Loucy (cell line): ENCODE data around the gene INHA.

ENCODE experiments used
- H2AFZ ChIP-seq: fragments of 200-600 bp; sonication (generic); 2 replicates; pipeline ENCODE4 v1.6.0; 2016; ENCODE audit warnings: antibody characterized with exemption, mild to moderate bottlenecking, low read length, moderate library complexity
- H3F3A ChIP-seq: fragments of 200-600 bp; 2 replicates; pipeline ENCODE4 v1.6.0; 2016; ENCODE audit warnings: antibody characterized with exemption, low read depth, mild to moderate bottlenecking
- H3K27me3 ChIP-seq: fragments of 200-600 bp; sonication (generic); 2 replicates; pipeline ENCODE4 v1.6.1; 2014; ENCODE audit warnings: low read length, mild to moderate bottlenecking; ENCODE audit not compliant: insufficient read depth, poor library complexity, severe bottlenecking
- H3K36me3 ChIP-seq: fragments of 200-600 bp; sonication (generic); 2 replicates; pipeline ENCODE4 v1.6.1; 2016; ENCODE audit warnings: low read length; ENCODE audit not compliant: insufficient read depth
- H3K4me1 ChIP-seq: fragments of 200-600 bp; sonication (generic); 2 replicates; pipeline ENCODE4 v1.5.1; 2014; ENCODE audit warnings: low read length, mild to moderate bottlenecking; ENCODE audit not compliant: insufficient read depth, poor library complexity, severe bottlenecking
- H3K4me2 ChIP-seq: fragments of 200-600 bp; sonication (generic); 2 replicates; pipeline ENCODE4 v1.6.0; 2014; ENCODE audit warnings: antibody characterized with exemption, low read length, low read depth, mild to moderate bottlenecking; ENCODE audit not compliant: poor library complexity, severe bottlenecking
- H3K4me3 ChIP-seq: fragments of 200-600 bp; sonication (generic); 2 replicates; pipeline ENCODE4 v1.5.1; 2014; ENCODE audit warnings: low read length, mild to moderate bottlenecking, mixed read lengths; ENCODE audit not compliant: poor library complexity, severe bottlenecking
- H3K79me2 ChIP-seq: fragments of 200-600 bp; sonication (generic); 2 replicates; pipeline ENCODE4 v1.6.1; 2014; ENCODE audit warnings: low read length; ENCODE audit not compliant: insufficient read depth
- H3K9ac ChIP-seq: fragments of 200-600 bp; sonication (generic); 2 replicates; pipeline ENCODE4 v1.6.0; 2014; ENCODE audit warnings: mild to moderate bottlenecking, low read depth, low read length, moderate library complexity; ENCODE audit not compliant: poor library complexity, severe bottlenecking
- H3K9me2 ChIP-seq: fragments of 200-600 bp; sonication (generic); replicated peaks from 2 replicates; pipeline ENCODE4 v1.6.1; 2016; ENCODE audit warnings: low read depth, low read length, mixed read lengths
- H3K9me3 ChIP-seq: fragments of 200-600 bp; sonication (generic); 2 replicates; pipeline ENCODE4 v1.6.1; 2014; ENCODE audit warnings: mild to moderate bottlenecking, antibody characterized with exemption, low read length, low read depth; ENCODE audit not compliant: insufficient read depth
- H4K20me1 ChIP-seq: fragments of 200-600 bp; sonication (generic); 2 replicates; pipeline ENCODE4 v1.6.0; 2014; ENCODE audit warnings: antibody characterized with exemption, low read length, mild to moderate bottlenecking; ENCODE audit not compliant: insufficient read depth, poor library complexity, severe bottlenecking
- EZH2phosphoT487 ChIP-seq: fragments of 200-600 bp; IDR thresholded peaks from 2 replicates; pipeline ENCODE4 v1.6.1; 2018; ENCODE audit warnings: antibody characterized with exemption, mild to moderate bottlenecking, moderate library complexity, borderline replicate concordance
- TF ChIP-seq, protein P1 (sequence below): fragments of 200-600 bp; sonication (generic); conservative IDR thresholded peaks from 2 replicates; pipeline ENCODE4 v1.5.1; 2014; ENCODE audit warnings: mild to moderate bottlenecking, antibody characterized with exemption, low read length

INHA gene

DNA sequence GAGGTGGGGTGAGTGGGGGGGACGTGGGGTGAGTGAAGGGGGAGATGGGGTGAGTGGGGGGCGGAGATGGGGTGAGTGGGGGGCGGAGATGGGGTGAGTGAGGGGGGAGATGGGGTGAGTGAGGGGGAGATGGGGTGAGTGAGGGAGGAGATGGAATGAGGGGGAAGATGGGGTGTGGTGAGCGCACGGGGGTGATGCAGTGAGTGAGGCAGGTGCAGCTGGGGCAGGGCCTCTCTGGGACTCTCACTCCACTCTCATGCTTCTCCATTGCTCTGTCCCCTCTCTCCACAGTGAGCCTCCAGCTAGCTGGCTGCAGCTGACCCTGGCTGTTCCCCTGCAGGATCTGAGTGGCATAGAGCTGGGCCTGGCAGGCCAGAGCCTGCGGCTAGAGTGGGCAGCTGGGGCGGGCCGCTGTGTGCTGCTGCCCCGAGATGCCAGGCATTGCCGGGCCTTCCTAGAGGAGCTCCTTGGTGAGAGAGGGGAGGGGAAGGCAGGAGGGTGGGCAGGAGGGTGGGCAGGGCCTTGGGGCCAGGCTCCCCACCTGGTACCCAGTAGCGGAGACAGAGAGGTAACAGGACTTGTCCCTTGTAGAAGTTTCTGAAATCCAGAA, 41.5 kb downstream of the INHA start:
- Histone ChIP-seq H3K9ac (no peak overlapping the region), H3K4me1 (no peaks in the 10 kb centered on the region), H3K36me3 (peaks cover 5% of the 10 kb centered on the region; the same call in 1 of the 2 replicates), H3K27me3 (no peaks in the 10 kb centered on the region), H3K9me3 (no peaks in the 10 kb centered on the region), H3K9me2 (no peaks in the 10 kb centered on the region), H3K4me3 (no peak overlapping the region), H3K79me2 (no peaks in the 10 kb centered on the region), H3F3A (no peaks in the 10 kb centered on the region), H3K4me2 (no peak overlapping the region), H2AFZ (no peak overlapping the region), H4K20me1 (no peaks in the 10 kb centered on the region)
- TF ChIP-seq, protein P1, sequence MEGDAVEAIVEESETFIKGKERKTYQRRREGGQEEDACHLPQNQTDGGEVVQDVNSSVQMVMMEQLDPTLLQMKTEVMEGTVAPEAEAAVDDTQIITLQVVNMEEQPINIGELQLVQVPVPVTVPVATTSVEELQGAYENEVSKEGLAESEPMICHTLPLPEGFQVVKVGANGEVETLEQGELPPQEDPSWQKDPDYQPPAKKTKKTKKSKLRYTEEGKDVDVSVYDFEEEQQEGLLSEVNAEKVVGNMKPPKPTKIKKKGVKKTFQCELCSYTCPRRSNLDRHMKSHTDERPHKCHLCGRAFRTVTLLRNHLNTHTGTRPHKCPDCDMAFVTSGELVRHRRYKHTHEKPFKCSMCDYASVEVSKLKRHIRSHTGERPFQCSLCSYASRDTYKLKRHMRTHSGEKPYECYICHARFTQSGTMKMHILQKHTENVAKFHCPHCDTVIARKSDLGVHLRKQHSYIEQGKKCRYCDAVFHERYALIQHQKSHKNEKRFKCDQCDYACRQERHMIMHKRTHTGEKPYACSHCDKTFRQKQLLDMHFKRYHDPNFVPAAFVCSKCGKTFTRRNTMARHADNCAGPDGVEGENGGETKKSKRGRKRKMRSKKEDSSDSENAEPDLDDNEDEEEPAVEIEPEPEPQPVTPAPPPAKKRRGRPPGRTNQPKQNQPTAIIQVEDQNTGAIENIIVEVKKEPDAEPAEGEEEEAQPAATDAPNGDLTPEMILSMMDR, result no peak
- no peak for TF ChIP-seq EZH2phosphoT487

DNA sequence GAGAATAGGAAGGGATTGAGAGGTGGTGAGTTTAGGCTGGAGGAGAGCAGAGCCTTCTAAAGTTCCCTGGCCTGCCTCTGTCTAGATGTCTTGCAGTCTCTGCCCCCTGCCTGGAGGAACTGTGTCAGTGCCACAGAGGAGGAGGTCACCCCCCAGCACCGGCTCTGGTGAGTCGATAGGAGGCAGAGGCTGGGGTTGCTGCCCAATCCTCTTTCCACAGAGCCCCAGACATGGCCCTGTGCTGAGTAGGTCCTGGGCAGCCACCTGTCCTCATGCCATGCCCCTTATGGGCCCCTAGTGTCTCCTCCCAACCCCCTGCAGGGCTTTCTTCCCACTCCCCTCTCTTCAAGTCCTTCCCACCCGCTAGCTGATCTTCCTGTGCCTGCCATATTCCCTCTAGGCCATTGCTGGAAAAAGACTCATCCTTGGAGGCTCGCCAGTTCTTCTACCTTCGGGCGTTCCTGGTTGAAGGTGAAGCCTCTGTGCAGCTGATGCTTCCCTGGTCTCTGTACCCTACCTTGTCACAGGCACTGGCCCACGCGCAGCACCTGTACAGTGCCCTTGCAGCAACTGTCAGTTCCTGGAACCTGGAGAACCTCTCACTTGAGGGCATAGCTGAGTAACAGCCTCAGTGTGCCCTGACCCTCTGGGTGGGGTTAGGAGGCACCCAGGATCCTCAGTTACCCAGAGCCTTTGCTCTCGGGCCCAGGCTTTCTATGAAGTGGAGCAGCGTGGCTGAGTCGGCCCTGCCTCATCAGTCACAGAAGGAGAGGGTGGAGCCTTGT, 42.2 kb downstream of the INHA start:
- Histone ChIP-seq H3K9ac (no peak overlapping the region), H3K4me2 (no peak overlapping the region), H3K9me3 (no peaks in the 10 kb centered on the region), H3K4me3 (no peak overlapping the region), H3K79me2 (no peaks in the 10 kb centered on the region), H3K36me3 (peaks cover 5% of the 10 kb centered on the region; the same call in 1 of the 2 replicates), H4K20me1 (no peaks in the 10 kb centered on the region), H3F3A (no peaks in the 10 kb centered on the region), H2AFZ (no peak overlapping the region), H3K9me2 (no peaks in the 10 kb centered on the region), H3K27me3 (no peaks in the 10 kb centered on the region), H3K4me1 (no peaks in the 10 kb centered on the region)
- TF ChIP-seq, protein P1, result no peak
- no peak for TF ChIP-seq EZH2phosphoT487

DNA sequence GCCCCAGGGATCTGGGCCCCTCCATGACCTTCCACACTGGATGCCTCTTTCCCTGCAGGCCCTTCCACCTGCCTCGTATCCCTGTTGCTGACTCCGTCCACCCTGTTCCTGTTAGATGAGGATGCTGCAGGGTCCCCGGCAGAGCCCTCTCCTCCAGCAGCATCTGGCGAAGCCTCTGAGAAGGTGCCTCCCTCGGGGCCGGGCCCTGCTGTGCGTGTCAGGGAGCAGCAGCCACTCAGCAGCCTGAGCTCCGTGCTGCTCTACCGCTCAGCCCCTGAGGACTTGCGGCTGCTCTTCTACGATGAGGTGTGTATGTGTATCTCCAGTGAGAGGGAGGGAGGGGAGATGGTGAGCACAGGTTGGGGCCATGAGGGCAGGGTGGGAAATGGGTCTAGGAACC, 42.9 kb downstream of the INHA start:
- H3K9ac ChIP-seq, result no peak overlapping the region
- no peak overlapping the region for H3K4me3 ChIP-seq
- no peaks in the 10 kb centered on the region for H3K79me2 ChIP-seq
- no peak overlapping the region for H3K4me2 ChIP-seq
- H3F3A ChIP-seq, result no peaks in the 10 kb centered on the region
- H3K36me3 ChIP-seq, result peaks cover 5% of the 10 kb centered on the region; the same call in 1 of the 2 replicates
- H3K27me3 ChIP-seq, result no peaks in the 10 kb centered on the region
- H3K9me3 ChIP-seq, result no peaks in the 10 kb centered on the region
- H2AFZ ChIP-seq, result no peak overlapping the region
- no peaks in the 10 kb centered on the region for H3K9me2 ChIP-seq
- TF ChIP-seq, protein P1, result no peak
- TF ChIP-seq EZH2phosphoT487, result no peak
- H4K20me1 ChIP-seq, result no peaks in the 10 kb centered on the region
- H3K4me1 ChIP-seq, result no peaks in the 10 kb centered on the region
